CD4-positive, alpha-beta memory T cell (primary cell): Measurements from ENCODE around the gene STX16. TPM values are rescaled to one million over a fixed set of nuclear protein-coding genes. Genes with fewer than 3 reads are reported as not detected.

Experiments used
- CTCF ChIA-PET: fragments of 350-600 bp; sonication (Branson Sonifier 250); formaldehyde crosslinking; loops from one replicate; lab custom pipeline; 2021; ENCODE audit warnings: inconsistent platforms; ENCODE audit not compliant: partially characterized antibody; lab: Charles Lee
- POLR2A ChIA-PET: fragments of 350-600 bp; sonication (Branson Sonifier 250); formaldehyde crosslinking; loops from one replicate; lab custom pipeline; 2021; ENCODE audit not compliant: partially characterized antibody; lab: Charles Lee
- DNase-seq, 5 donors: peaks; one replicate each; pipeline versions ENCODE4 v3.0.0 to v3.0.0-alpha.2; 2020 to 2022; ENCODE audit warnings: mixed read lengths in 1 of 5
- H3K27ac ChIP-seq: one replicate; pipeline ENCODE4 v1.7.0; 2013; ENCODE audit warnings: low read depth, low read length
- H3K27me3 ChIP-seq: 2 replicates; pipeline ENCODE4 v1.7.0; 2013; ENCODE audit warnings: mild to moderate bottlenecking, low read length, moderate library complexity; ENCODE audit not compliant: insufficient read depth
- H3K36me3 ChIP-seq: 2 replicates; pipeline ENCODE4 v1.7.0; 2013; ENCODE audit warnings: mild to moderate bottlenecking, low read length, moderate library complexity; ENCODE audit not compliant: insufficient read depth
- H3K4me1 ChIP-seq: 2 replicates; pipeline ENCODE4 v1.7.0; 2013; ENCODE audit warnings: mild to moderate bottlenecking, low read length, moderate library complexity; ENCODE audit not compliant: insufficient read depth
- H3K4me3 ChIP-seq, 2 donors: one replicate each; pipeline ENCODE4 v1.7.0; 2013; ENCODE audit warnings: low read length in 2 of 2, mild to moderate bottlenecking in 1 of 2
- H3K9me3 ChIP-seq, 2 donors: one replicate each; pipeline ENCODE4 v1.7.0; 2013; ENCODE audit warnings: low read length in 2 of 2, control low read depth in 1 of 2; ENCODE audit not compliant: control insufficient read depth in 1 of 2
- H3K27ac Mint-ChIP-seq, 7 donors: one replicate each; pipeline ENCODE4 v1.8.0; 2020 to 2021; ENCODE audit warnings: mixed read lengths in 7 of 7, mild to moderate bottlenecking in 6 of 7, inconsistent platforms in 3 of 7, moderate library complexity in 3 of 7
- H3K27me3 Mint-ChIP-seq, 2 donors: one replicate each; pipeline ENCODE4 v1.8.0; 2020 to 2021; ENCODE audit warnings: mixed read lengths in 2 of 2
- H3K36me3 Mint-ChIP-seq, 2 donors: one replicate each; pipeline ENCODE4 v1.8.0; 2020 to 2021; ENCODE audit warnings: mixed read lengths in 2 of 2, inconsistent platforms in 1 of 2, mild to moderate bottlenecking in 1 of 2
- H3K4me1 Mint-ChIP-seq, 4 donors: one replicate each; pipeline ENCODE4 v1.8.0; 2020 to 2021; ENCODE audit warnings: mixed read lengths in 4 of 4, mild to moderate bottlenecking in 1 of 4
- H3K4me3 Mint-ChIP-seq, 8 donors: one replicate each; pipeline ENCODE4 v1.8.0; 2020 to 2021; ENCODE audit warnings: mixed read lengths in 8 of 8, mild to moderate bottlenecking in 7 of 8, moderate library complexity in 6 of 8, inconsistent platforms in 3 of 8
- H3K9me3 Mint-ChIP-seq, 8 donors: one replicate each; pipeline ENCODE4 v1.8.0; 2020 to 2021; ENCODE audit warnings: mixed read lengths in 8 of 8, mild to moderate bottlenecking in 5 of 8, inconsistent platforms in 3 of 8, moderate library complexity in 1 of 8
- intact Hi-C: fragments of 100-400 bp; cut with micrococcal nuclease; formaldehyde crosslinking; loops from one replicate; pipeline ENCODE4 v1.15.1; 2023
- polyA plus RNA-seq, 2 donors: library from polyadenylated mRNA; unstranded; fragments of 300-500 nt; fragmentation: Illumina TruSeq; gene quantifications; one replicate each; pipeline ENCODE4 v1.2.3, GENCODE V29; 2021
- total RNA-seq, 2 experiments: library from RNA; stranded (reverse); gene quantifications; one replicate each; pipeline ENCODE4 v1.2.3, GENCODE V29; 2021

Gene STX16
- total and polyA plus RNA-seq, 4 experiments from 2014 or later = 16.5 to 167 (median 91.3) TPM

DNA sequence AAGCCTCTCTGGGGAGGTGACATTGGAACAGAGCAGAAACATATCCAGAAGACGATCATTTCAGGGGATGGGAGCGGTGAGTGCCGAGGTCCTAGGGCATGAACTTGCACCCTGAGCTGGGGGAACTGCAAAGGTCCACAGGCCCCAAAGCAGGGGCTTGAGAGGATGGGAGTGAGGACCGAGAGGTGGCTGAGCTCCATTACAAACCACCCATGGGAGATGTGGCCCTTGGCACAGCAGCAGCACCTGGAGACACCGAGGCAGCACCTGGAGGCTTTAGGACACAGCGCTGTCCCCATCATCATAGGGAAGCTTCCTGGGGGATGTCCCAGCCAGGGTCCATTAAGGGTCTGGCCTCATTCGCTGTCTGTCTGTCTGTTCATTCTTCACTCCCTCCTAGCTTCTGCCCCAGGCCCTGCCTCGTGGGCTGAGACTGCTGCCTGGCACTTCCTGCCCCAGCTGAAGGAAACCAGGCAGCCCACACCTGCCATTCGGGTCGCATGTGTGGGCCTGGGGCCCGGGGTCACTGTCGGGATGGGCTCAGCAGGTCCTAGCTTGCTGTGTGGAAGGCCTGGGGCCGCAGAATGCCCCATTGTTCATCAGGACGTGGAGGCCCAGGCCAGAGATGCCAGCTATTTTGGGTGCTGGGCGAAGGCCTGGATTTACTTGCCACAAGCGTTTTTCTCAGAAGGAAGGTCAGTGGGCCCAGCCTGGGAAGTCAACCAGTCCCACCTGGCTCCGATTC lies 42.8 kb upstream of the STX16 start:
- Histone ChIP-seq H3K27ac (no peak overlapping the region), H3K4me3 (no peak overlapping the region), H3K4me1 (no peaks in the 10 kb centered on the region), H3K9me3 (no peaks in the 10 kb centered on the region), H3K27me3 (no peaks in the 10 kb centered on the region), H3K36me3 (no peaks in the 10 kb centered on the region)
- intact Hi-C loops = no loop called here
- Mint-ChIP-seq H3K36me3 (no peaks in the 10 kb centered on the region), H3K9me3 (peaks cover 0 to 5% (median 0%) of the 10 kb centered on the region in 8 donors), H3K4me1 (no peaks in the 10 kb centered on the region), H3K27ac (no peak overlapping the region), H3K27me3 (peaks cover 0 to 2% of the 10 kb centered on the region in 2 donors), H3K4me3 (no peak overlapping the region)
- DNase-seq = no peak
- POLR2A ChIA-PET = no interaction called here
- CTCF ChIA-PET = no interaction called here

DNA sequence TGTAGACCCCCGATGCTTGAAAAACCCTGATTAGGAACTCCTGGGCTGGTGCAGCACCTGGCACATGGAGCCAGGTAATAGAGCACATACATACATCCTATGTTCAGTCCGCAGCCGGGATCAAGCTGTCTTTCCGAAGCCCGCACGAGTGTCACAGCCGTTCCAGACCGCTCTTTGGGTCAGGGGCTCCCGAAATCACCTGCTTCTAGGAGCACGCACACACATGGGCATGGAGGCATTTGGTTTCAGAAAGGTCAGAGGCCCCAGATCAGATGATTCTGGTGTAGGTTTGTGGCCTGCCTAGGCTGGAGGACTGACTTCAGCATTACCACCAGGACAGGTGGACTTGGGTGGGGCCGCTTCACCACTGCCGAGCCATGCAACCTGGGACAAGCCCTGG lies 42.1 kb upstream of the STX16 start:
- H3K9me3 Mint-ChIP-seq = no peaks in the 10 kb centered on the region

DNA sequence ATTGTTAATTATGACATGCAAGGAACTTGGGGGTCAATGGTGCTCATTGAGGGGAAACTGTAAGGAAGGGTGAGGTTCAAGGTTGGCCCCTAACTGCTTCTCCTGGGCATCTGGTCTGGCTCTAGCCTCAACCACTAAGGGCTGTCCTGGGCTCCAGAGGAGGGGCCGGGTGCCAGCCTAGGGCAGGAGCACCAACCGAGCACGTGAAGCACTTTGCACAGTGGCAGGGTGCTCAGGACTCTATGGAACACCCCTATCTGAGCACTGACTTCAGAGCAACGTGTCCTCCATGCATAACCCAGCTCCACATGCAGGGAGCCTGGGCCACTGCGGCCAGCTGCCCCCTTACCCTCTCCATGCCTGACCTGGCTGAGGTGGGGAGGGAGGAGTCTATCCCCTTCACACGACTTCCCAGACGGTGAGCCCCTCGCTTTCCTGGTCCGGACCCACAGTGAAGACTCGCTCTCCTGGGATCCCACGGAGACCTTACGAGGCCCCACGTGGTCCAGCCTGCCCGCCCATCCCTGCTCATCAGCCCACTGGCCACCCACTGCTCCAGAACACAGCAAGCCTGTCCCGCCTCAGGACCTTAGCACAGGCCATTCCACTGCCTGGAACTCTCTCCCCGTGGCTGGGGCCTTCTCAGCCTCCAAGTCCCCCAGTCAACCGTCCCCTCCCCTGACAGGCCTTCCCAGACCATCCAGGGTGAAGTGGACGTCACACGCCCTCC lies 40.8 kb upstream of the STX16 start:
- no peak overlapping the region for H3K27ac ChIP-seq
- no peak for DNase-seq
- H3K36me3 ChIP-seq = no peaks in the 10 kb centered on the region
- no peaks in the 10 kb centered on the region for H3K36me3 Mint-ChIP-seq
- H3K4me1 ChIP-seq = no peaks in the 10 kb centered on the region
- H3K4me1 Mint-ChIP-seq = no peaks in the 10 kb centered on the region
- ChIA-PET CTCF (no interaction called here), POLR2A (no interaction called here)
- no peak overlapping the region for H3K27ac Mint-ChIP-seq
- no peak overlapping the region for H3K4me3 ChIP-seq
- no peaks in the 10 kb centered on the region for H3K9me3 ChIP-seq
- peaks cover 0 to 2% of the 10 kb centered on the region in 2 donors for H3K27me3 Mint-ChIP-seq
- no peak overlapping the region for H3K4me3 Mint-ChIP-seq
- no peaks in the 10 kb centered on the region for H3K9me3 Mint-ChIP-seq
- intact Hi-C loops = no loop called here
- no peaks in the 10 kb centered on the region for H3K27me3 ChIP-seq

More for the DNA sequence above, 42.1 kb upstream of the STX16 start:
- H3K36me3 ChIP-seq = no peaks in the 10 kb centered on the region
- POLR2A ChIA-PET = no interaction called here
- Mint-ChIP-seq H3K27me3 (peaks cover 0 to 2% of the 10 kb centered on the region in 2 donors), H3K4me3 (no peak overlapping the region), H3K4me1 (no peaks in the 10 kb centered on the region), H3K27ac (peak overlapping the region in 1 of 7 donors; percentile 29), H3K36me3 (no peaks in the 10 kb centered on the region)
- DNase-seq = no peak
- no peaks in the 10 kb centered on the region for H3K9me3 ChIP-seq
- intact Hi-C loops = no loop called here
- H3K4me1 ChIP-seq = no peaks in the 10 kb centered on the region
- no peak overlapping the region for H3K27ac ChIP-seq
- no peak overlapping the region for H3K4me3 ChIP-seq
- H3K27me3 ChIP-seq = no peaks in the 10 kb centered on the region
- CTCF ChIA-PET = no interaction called here

DNA sequence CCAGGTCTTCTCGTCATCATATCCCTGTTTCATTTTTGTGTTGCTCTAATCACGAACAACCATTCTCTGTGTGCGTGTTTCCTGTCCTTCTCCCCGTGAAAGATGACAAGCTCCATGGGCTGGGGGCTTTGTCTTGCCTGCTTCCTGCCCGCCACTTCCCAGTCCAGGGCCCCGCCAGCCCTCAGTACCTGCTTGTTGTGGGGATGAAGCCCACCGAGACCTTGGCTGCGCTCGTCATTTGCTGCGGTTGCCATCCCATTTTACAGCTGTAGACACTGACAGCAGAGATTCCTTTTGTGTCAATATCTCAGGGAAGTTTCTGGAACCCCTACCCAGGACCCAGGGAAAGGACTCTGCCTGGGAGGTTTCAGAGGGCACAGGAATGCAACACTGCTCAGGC lies 40.3 kb upstream of the STX16 start:
- H3K4me1 Mint-ChIP-seq = no peaks in the 10 kb centered on the region
- Histone ChIP-seq H3K36me3 (no peaks in the 10 kb centered on the region), H3K4me3 (no peak overlapping the region), H3K4me1 (no peaks in the 10 kb centered on the region), H3K27ac (no peak overlapping the region), H3K27me3 (no peaks in the 10 kb centered on the region), H3K9me3 (no peaks in the 10 kb centered on the region)
- intact Hi-C loops = no loop called here
- H3K27me3 Mint-ChIP-seq = peaks cover 0 to 3% of the 10 kb centered on the region in 2 donors
- no peak for DNase-seq
- H3K4me3 Mint-ChIP-seq = no peak overlapping the region
- ChIA-PET CTCF (no interaction called here), POLR2A (no interaction called here)
- no peak overlapping the region for H3K27ac Mint-ChIP-seq
- H3K36me3 Mint-ChIP-seq = no peaks in the 10 kb centered on the region
- no peaks in the 10 kb centered on the region for H3K9me3 Mint-ChIP-seq

DNA sequence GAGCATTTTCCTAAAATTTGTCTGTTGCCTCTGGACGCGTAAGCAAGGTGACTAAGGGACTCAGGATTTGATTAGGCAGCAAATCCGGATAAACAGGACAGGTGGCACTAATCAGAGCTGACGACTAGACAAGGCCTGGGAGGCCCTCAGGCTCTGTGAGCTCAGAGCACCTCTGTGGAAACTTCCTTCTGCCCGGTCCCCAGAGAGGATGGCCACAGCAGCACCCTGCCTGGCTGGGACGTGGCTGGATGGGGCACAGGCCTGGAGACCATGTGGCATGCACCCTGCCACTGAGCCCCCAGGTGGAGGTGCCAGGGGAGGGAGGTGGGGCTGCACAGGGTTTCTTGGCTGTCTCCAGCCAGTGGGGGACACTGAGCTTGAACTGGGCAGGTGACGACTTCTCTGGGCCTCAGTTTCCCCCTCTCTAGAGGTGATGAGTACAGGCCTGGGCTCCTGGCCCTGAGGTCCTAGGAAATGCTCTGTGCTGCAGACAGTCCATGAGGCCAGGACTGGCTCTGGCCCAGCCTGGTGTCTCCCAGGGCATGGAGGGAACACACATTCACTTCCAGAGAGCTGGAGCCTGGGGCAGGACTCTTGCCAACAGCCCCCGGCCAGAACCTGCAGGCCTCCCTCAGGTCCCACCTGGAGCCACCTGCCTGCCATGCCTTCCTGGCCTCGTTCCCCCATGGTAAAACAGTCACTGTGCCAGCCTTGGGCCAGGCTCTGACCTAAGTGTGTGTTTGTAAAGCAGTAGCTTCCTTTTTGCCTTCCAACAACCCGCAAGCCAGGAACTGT lies 39.6 kb upstream of the STX16 start:
- DNase-seq = no peak
- H3K9me3 ChIP-seq = no peaks in the 10 kb centered on the region
- H3K27ac ChIP-seq = no peak overlapping the region
- Mint-ChIP-seq H3K9me3 (no peaks in the 10 kb centered on the region), H3K36me3 (no peaks in the 10 kb centered on the region), H3K27ac (no peak overlapping the region), H3K4me3 (no peak overlapping the region), H3K27me3 (peaks cover 2 to 4% of the 10 kb centered on the region in 2 donors), H3K4me1 (no peaks in the 10 kb centered on the region)
- no peaks in the 10 kb centered on the region for H3K4me1 ChIP-seq
- no peaks in the 10 kb centered on the region for H3K27me3 ChIP-seq
- no peak overlapping the region for H3K4me3 ChIP-seq
- H3K36me3 ChIP-seq = no peaks in the 10 kb centered on the region
- POLR2A ChIA-PET = no interaction called here
- CTCF ChIA-PET = no interaction called here
- intact Hi-C loops = no loop called here

DNA sequence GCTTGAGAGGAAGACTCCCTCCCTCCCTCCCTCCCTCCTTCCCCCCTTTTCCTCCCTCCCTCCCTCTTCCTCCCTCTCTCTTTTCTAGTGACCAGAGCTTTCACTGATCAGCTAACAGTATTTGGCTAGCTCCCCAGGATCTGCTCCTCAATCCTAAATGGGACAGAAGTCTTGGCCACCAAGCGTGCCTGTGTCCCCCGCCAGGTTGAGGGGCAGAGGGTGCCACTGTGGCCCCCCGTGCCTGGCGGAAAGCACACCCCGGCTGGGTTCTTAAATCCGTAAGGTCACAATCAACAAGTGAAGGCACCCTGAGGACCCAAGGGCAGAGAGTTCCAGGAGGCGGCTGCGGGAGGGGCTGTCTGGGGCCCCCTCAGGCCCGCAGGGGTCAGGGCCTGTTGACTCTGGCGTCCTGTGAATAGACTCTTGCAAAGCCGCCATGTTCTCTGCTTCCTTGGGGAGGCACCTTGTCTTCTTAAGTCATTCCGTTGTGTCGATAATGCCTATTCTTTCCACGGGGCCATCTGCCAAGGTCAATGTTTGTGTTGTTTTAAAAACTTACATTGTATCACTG lies 38.9 kb upstream of the STX16 start:
- no peak for DNase-seq
- no peak overlapping the region for H3K4me3 ChIP-seq
- no peaks in the 10 kb centered on the region for H3K36me3 ChIP-seq
- Mint-ChIP-seq H3K36me3 (no peaks in the 10 kb centered on the region), H3K27me3 (peaks cover 2 to 6% of the 10 kb centered on the region in 2 donors), H3K27ac (peak overlapping the region in 1 of 7 donors; percentile 29), H3K4me1 (no peaks in the 10 kb centered on the region), H3K9me3 (peaks cover 0 to under 1% (median 0%) of the 10 kb centered on the region in 8 donors), H3K4me3 (no peak overlapping the region)
- CTCF ChIA-PET = no interaction called here
- intact Hi-C loops = no loop called here
- H3K27me3 ChIP-seq = no peaks in the 10 kb centered on the region
- no peaks in the 10 kb centered on the region for H3K9me3 ChIP-seq
- POLR2A ChIA-PET = no interaction called here
- no peak overlapping the region for H3K27ac ChIP-seq
- H3K4me1 ChIP-seq = no peaks in the 10 kb centered on the region
